HCT116 (cell line): Measurements from ENCODE around the gene DOCK3. TPM values are rescaled to one million over a fixed set of nuclear protein-coding genes. Genes with fewer than 3 reads are reported as not detected.
A peak's percentile ranks its signal among the peaks of the same experiment; 100 is the strongest.

Experiments
- ATF3 ChIP-seq: IDR thresholded peaks from 2 replicates; pipeline ENCODE4 v1.6.1; 2012
- CEBPB ChIP-seq: IDR thresholded peaks from 2 replicates; pipeline ENCODE4 v1.6.1; 2012; ENCODE audit warnings: low read depth
- EZH2 ChIP-seq: fragments of 200-600 bp; sonication (generic); IDR thresholded peaks from 2 replicates; pipeline ENCODE4 v1.6.1; 2017; ENCODE audit warnings: antibody characterized with exemption, mixed run types
- MAX ChIP-seq: IDR thresholded peaks from 2 replicates; pipeline ENCODE4 v1.6.1; 2012
- POLR2A ChIP-seq: IDR thresholded peaks from 2 replicates; pipeline ENCODE4 v1.7.0; 2011; ENCODE audit warnings: borderline replicate concordance; ENCODE audit not compliant: insufficient read depth, insufficient read length; ENCODE audit errors: extremely low read depth
- RAD21 ChIP-seq: IDR thresholded peaks from 2 replicates; pipeline ENCODE4 v1.6.1; 2012; ENCODE audit warnings: low read depth, mild to moderate bottlenecking
- SIN3A ChIP-seq: IDR thresholded peaks from 2 replicates; pipeline ENCODE4 v1.6.1; 2012; ENCODE audit warnings: low read depth
- SP1 ChIP-seq: IDR thresholded peaks from 2 replicates; pipeline ENCODE4 v1.6.1; 2012; ENCODE audit warnings: low read depth
- TCF7L2 ChIP-seq: IDR thresholded peaks from 2 replicates; pipeline ENCODE4 v1.7.0; 2011; ENCODE audit warnings: borderline replicate concordance, inconsistent platforms; ENCODE audit not compliant: insufficient read depth, insufficient read length; ENCODE audit errors: extremely low read depth
- YY1 ChIP-seq: IDR thresholded peaks from 2 replicates; pipeline ENCODE4 v1.6.1; 2011; ENCODE audit warnings: low read length, low read depth, moderate library complexity, mild to moderate bottlenecking; ENCODE audit not compliant: insufficient replicate concordance; ENCODE audit errors: extremely low read depth
- ZBTB33 ChIP-seq: IDR thresholded peaks from 2 replicates; pipeline ENCODE4 v1.6.1; 2011; ENCODE audit warnings: mild to moderate bottlenecking, low read length, moderate library complexity; ENCODE audit not compliant: insufficient replicate concordance; ENCODE audit errors: extremely low read depth
- ZFX ChIP-seq: fragments of 450-650 bp; IDR thresholded peaks from 2 replicates; pipeline ENCODE4 v1.6.1; 2017
- ZNF274 ChIP-seq: fragments of 200-500 bp; sonication (Bioruptor generic); IDR thresholded peaks from 2 replicates; pipeline ENCODE4 v1.6.1; 2014; ENCODE audit warnings: mild to moderate bottlenecking, low read depth, low read length, inconsistent platforms
- total RNA-seq: library from RNA; stranded (reverse); gene quantifications from one replicate; pipeline ENCODE4 v1.2.1, GENCODE V29; 2021; ENCODE audit not compliant: unreplicated experiment

Gene DOCK3
- total RNA-seq, 1 experiment from 2014 or later: 4.2 TPM

GRCh38 chr3:51340013-51340829 lies 665.5 kb downstream of the DOCK3 start (continued):
- no peak for TF ChIP-seq ATF3
- TF ChIP-seq SP1: peak; percentile 88
- TF ChIP-seq RAD21: no peak
- TF ChIP-seq POLR2A: no peak
- no peak for TF ChIP-seq ZBTB33
- TF ChIP-seq YY1: no peak
- peak; percentile 25 for TF ChIP-seq TCF7L2
- TF ChIP-seq CEBPB: peak; percentile 75
- no peak for TF ChIP-seq EZH2
- peak; percentile 32; the same call in 1 of the 2 replicates for TF ChIP-seq MAX
- no peak for TF ChIP-seq SIN3A
- no peak for TF ChIP-seq ZNF274
- no peak; the same call in 1 of the 2 replicates for TF ChIP-seq ZFX
